ENCODE data around the gene RSBN1L.
A peak's percentile ranks its signal among the peaks of the same experiment; 100 is the strongest.

RSBN1L gene

DNA sequence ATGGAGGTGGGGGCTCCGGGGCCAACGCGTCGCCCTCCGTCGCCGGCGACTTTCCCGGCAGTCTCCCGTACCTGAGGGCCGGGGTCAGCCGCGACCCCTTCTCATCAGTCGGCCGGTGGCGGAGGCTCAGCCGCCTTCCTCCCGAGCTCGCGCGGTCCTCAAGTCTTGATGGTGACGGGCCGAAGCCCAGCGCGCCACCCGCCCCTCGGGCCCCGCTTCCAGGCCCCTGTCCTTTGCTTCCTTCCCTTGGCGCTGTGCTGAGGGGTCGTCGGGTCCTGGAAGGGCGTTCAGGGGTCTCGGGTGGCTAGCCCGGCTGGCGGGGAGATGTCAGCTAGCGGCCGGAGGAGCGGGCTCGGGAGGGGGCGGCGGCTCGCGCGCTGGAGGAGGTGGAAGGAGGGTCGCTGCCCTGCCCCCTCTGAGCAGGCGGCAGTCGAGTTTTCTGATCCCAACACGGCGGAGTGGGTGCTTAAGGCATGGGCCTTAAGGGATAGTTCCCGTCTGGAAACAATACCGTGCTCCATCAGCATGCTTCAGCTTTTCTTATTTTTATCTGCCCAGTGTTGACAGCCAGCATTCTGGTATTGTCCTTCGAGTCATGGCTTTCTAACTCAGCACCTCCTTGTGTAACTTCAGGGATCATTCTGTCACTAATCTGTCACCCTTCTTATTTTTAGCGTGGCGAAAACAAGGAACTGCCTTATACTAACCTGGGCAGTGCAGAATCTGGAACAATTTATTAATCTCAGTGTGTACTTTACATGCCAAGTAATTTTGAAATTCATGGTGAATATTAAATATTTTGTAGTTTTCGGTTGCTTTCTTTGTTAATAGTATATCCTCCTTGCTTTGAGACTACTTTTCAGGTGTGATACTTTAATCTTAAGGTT lies 103.1 kb downstream of the RSBN1L start:
- peak overlapping the region; percentile 77 for H3K4me3 ChIP-seq (ENCODE audit: low read depth, low read length)

DNA sequence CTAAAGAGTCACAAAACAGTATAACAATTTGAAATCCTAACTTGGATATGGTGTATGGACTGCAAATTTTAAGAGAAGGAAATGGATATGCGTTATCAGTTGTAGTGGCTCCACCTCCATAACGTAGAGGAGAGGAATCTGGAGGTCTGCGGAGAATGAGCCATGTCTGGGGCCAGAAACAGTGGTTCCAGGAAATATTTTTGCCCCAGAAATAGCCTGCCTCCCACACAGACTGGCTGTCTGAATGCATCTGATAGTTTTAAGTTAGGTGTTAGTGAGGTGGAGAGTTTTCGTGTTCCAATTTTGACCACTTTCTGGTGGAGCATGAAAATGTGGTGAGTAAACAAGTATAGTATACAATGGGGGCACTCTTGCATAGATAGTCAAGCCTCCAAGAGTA lies 103.9 kb downstream of the RSBN1L start:
- no peak overlapping the region for H3K4me3 ChIP-seq (ENCODE audit: low read depth, low read length)

DNA sequence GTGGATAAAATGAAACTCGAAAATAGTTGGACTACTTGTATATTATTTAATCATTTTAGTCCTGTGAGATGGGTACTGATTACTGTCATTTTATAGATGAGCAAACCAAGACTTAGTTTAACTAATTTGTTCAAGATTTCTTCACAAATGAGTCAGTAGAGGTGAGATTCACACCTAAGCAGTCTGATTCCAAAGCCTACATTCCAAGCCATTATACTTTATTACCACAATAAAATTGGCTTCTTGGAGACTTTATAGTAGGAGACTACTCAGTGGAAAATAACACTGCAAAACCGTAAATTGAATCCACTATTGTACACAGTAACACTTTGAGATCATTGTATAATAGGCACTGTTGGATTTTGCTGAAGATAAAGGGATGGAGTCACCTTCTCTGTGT lies 104.5 kb downstream of the RSBN1L start:
- H3K4me3 ChIP-seq (ENCODE audit: low read depth, low read length) = no peak overlapping the region

DNA sequence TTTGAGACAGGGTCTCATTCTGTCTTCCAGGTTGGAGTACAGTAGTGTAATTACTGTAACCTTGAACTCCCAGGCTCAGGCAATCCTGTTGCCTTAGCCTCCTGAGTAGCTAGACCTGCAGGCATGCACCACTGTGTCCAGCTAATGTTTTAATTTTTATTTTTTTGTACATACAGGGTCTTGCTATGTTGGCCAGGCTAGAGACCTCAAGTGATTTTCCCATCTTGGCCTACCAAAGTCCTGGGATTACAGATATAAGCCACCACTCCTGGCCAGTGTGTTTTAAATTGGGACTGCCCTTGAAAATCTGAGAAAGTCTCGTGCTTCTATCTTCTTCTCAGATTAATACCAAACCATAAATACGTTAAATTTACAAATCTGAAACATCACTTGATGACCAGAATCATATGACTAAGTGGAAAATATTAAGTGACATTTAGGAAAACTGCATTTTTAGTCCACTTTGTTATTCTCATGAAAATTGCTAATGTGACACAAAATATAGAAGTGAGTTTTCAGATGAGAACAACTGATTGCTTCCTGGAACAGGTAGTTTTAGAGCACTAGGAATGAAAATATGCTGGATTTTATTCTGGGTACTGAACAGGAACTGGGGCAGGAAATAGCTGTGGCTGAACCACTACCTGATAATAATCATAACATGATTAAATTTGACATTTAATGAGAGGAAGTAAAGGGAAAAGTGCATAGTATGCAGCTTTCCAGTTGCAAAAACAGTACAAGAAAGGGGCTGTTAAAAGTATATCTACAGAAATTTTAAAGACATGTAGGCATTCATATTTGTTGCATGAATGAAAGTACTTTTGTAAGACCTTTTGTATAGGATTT lies 106.5 kb downstream of the RSBN1L start:
- no peak overlapping the region for H3K4me3 ChIP-seq (ENCODE audit: low read depth, low read length)

DNA sequence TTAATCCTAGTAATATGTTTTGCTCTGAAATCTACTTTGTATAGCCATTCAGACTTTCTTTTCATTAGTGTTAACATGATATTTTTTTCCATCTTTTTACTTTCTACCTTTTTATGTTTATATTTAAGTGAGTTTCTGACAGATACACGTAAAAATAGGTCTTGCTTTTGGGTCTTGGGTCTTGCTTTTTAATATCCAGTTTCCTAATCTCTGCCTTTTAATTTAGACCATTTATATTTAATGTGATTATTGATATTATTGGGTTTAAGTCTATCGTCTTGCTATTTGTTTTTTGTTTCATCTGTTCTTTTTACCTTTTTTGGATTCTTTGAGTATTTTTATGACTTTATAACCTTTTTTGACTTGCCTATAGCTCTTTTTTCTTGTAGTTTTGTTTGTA lies 110.2 kb downstream of the RSBN1L start:
- H3K4me3 ChIP-seq (ENCODE audit: low read depth, low read length) = no peak overlapping the region

DNA sequence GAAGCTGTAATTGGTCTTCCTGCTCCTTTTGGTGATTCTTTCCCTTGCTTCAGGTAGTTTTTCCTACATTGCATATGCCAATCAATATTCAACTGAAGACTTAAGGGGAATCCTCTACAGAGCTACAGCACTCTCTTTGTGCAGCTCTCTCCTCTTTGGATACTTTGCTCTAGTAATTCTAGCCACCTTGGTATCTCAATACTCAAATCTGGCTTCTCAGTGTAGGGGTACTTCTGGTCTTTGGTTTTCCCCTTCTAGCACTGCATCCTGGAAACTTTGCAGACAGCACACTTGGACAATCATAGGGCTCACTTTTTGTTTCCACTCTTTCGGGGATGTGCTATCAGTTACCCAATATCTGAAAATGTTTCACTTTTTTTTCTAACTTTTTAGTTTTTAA lies 112.3 kb downstream of the RSBN1L start:
- no peak overlapping the region for H3K4me3 ChIP-seq (ENCODE audit: low read depth, low read length)

DNA sequence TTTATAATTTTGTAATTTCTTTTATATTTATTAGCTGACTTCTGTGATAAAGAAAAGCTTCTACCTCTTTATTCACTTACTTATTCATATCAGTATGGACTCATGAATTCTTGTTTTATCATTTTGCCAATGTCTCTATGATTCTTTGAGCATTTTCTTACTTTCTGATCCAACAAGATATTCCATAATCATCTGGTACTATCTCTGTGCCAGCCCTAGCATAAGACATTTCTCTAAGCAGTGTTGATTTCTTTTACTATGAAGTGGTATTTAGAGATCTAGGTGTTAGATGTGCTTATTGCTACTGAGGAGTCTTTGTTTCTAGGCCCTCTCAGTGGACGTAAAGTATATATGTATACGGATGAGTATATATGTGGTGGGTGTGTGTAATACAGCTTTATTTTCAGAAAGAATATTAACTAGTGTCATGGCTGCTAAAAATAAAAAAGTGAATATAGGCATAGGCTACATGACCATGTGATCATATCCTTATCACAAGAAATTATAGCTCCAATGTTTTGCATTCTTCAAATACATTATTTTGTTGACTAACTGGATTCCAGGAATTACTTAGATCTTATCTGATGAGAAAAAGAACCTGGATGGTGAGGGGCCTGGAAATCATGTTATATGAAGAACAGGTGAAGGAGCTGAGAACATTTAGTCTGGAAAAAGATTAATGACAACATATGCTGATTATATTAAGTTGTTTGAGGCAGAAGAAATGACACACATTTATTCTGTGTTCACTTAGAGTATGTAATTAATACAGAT lies 115.4 kb downstream of the RSBN1L start:
- no peak overlapping the region for H3K4me3 ChIP-seq (ENCODE audit: low read depth, low read length)

DNA sequence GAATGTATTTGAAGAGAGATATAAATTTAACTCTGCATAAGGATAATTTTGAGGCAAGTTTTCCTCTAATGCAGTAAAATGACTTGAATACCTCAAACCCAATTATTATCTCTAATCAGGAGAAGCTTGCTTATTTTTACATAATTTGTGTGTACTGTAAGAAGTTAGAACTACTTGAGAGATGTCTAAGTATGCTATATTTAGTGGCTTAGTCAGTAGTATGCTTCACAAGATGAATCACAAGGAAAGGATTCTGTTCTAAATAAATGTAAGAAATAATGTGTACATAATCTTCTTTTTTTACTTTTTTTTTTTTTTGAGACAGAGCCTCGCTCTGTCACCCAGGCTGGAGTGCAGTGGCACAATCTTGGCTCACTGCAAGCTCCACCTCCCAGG lies 116.0 kb downstream of the RSBN1L start:
- no peak overlapping the region for H3K4me3 ChIP-seq (ENCODE audit: low read depth, low read length)

DNA sequence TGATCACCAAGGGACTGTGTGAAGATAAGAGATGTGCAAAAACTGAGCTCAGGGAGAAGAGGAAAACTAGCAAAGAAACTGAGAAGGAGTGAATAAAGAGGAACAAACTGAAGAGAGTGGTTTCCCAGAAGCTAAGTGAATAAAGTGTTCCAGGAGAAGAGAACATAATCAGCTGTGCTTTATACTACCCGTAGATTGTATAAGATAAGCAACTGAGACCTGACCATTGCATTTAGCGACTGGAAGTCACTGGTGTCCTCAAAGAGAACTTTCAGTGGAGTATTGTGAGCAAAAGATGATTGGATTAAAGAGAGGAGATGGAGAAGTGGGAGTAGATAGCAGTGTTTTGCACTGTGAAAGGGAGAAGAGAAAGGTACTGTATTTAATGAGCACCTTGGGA lies 116.9 kb downstream of the RSBN1L start:
- no peak overlapping the region for H3K4me3 ChIP-seq (ENCODE audit: low read depth, low read length)

DNA sequence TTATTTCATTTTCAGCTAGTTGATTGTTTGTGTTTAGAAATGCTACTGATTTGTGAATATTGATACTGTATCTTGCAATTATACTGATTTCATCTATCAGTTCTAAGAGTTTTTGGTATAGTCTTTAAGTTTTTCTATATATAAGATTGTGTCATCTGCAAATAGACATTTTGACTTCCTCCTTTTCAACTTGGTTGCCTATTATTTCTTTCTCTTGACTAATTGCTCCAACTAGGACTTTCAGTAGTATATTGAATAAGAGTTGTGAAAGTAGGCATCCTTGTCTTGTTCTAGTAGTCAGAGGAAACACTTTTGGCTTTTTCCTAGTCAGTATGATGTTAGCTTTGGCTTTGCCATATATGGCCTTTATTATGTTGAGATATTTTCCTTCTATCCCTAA lies 122.8 kb downstream of the RSBN1L start:
- H3K4me3 ChIP-seq (ENCODE audit: low read depth, low read length) = no peak overlapping the region

DNA sequence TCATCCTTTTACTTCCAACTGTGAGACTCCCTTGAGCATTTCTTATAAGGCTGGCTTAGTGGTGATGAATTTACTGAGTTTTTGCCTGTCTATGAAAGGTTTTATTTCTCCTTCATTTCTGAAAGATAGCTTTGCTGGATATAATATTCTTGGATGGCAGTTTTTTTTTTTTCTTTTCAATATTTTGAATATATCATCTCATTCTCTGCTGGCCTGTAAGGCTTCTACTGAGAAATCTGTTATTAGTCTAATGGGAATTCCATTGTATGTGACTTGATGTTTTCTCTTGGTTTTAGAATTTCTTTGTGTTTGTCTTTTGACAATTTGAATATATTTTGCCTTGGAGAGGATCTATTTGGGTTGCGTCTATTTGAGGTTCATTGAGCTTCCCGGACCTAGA lies 124.7 kb downstream of the RSBN1L start:
- H3K4me3 ChIP-seq (ENCODE audit: low read depth, low read length) = no peak overlapping the region

DNA sequence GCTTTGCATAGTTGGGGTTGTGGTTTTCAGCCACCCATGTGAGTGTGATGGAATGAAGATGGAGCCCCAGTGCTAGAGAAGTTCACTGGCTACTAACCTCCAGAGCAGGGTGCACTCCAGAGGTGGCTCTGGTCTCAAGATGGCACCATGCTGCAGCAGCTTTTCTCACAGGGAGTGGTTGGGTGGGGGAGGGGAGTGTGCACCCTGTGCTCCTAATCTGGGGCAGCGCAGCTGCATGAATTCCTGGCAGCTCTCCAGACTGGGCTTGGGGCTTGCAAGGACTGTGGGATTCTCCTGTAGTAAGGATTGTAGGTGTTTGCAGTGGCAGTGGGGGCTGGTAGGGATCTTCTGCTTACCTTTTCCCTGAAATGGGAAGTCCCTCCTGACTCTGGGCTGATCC lies 126.0 kb downstream of the RSBN1L start:
- H3K4me3 ChIP-seq (ENCODE audit: low read depth, low read length) = no peak overlapping the region

DNA sequence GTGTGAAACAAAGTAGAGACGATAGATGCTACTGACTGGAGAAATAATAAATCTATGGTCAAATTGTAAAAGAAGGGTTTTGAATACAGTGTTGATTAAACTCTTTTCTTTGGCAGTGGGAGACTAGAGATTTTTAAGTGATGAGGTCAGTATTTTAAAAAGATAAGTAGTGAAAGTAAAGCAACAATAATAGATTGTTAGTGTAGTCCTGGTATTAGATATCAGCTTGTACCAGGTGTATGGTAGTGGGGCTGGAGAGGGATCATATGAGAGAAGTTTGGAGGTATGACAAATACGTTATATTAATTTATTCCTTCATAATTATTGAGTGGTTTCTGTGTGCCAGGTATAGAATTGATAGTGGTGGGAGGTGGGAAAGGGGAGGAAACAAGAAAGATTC lies 127.5 kb downstream of the RSBN1L start:
- H3K4me3 ChIP-seq (ENCODE audit: low read depth, low read length) = no peak overlapping the region

DNA sequence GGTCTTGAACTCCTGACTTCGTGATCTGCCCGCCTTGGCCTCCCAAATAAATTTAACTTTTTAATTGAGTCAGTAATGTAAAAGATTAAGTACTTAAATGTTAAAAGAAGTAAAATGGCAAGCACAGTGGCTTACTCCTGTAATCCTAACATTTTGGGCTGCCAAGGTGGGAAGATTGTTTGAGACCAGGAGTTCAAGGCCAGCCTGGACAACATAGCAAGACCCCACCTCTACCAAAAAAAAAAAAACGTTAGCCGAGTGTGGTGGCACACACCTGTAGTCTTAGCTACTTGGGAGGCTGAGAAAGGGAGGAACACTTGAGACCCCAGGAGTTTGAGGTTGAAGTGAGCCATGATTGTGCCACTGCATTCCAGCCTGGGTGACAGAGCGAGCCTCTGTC lies 128.4 kb downstream of the RSBN1L start:
- H3K4me3 ChIP-seq (ENCODE audit: low read depth, low read length) = no peak overlapping the region

DNA sequence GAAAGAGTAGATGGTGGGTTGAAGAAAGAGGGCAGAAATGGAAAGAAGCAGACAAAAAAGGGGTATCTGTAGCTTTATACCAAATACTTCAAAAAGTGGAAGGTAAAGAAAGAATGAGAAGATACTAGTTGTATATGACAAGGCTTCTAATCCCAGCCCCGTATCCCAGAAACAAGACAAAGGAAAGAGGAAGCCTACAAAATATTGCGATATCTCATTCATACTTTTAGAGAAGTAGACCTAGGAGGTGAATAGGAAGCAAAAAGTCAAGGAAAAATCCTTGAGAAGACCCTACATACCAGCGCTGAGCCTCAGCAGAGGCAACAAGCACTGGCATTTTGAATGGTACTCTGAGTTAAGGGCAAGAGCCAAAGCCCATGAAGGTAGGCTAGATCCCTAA lies 128.9 kb downstream of the RSBN1L start:
- H3K4me3 ChIP-seq (ENCODE audit: low read depth, low read length) = no peak overlapping the region

DNA sequence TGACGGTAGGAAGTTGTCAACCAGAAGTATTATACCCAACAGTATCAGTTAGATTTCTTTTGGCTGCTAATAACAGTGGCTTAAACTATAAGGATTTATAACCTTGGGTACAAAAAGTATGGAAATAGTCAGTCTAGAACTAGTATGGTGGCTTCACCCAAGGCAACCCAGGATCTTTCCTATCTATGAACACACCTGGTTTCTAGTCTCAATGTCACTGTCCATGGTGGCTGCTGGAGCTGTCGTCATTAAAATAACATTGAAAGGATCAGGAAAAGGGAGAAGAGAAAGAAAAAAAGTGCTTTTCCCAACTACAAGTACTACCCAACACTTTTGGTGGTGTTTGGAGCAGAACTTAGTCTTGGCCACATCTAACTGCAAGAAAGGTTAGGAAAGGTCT lies 130.0 kb downstream of the RSBN1L start:
- H3K4me3 ChIP-seq (ENCODE audit: low read depth, low read length) = no peak overlapping the region

DNA sequence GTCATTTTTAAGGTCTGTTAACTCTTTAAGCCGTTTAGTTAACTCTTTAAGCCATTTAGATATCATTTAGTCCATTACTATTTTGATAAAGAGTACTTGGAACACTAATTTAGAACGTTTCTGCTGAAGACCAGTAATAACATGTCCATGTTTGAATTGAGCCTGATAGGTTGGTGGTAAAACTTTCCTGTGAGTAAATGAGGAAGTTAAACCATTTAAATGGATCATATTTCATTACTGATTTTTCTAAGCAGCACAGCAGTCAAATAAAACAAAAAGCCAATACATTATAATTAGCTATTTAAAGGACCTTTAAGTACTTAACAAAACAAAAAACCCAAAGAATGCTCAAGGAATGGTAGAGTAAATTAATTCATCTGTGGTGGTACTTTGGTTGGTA lies 131.7 kb downstream of the RSBN1L start:
- no peak overlapping the region for H3K4me3 ChIP-seq (ENCODE audit: low read depth, low read length)

DNA sequence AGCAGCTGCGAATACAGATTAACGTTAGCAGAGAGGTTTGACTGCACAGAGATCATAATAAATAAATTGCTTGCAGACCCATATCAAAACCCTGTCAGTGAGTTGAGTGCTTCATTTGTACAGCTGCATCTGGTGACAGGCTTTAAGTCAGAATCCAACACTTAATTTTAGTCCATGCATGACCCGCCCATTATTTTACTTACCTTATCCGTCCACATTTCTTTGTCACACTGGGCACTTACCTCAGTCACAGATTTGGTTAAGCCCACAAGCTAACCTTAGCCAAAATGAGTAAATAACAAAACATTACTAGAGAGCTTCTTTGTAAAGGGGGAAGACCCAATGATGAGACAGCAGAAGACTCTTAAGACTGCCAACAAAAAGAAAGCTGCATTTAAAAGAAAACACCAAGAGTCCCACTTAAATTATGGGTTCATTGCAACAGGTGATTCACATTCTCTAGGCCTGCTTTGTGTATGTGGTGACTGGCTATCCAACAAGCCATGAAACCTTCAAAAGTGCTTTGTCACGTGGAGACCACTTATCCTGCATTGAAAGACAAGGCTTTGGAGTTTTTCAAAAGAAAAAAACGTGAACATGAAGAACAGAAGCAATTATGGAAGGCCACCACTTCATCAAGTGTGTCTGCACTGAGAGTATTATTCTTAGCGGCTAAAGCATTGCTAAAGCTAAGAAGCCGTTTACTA lies 134.5 kb downstream of the RSBN1L start:
- no peak overlapping the region for H3K4me3 ChIP-seq (ENCODE audit: low read depth, low read length)

DNA sequence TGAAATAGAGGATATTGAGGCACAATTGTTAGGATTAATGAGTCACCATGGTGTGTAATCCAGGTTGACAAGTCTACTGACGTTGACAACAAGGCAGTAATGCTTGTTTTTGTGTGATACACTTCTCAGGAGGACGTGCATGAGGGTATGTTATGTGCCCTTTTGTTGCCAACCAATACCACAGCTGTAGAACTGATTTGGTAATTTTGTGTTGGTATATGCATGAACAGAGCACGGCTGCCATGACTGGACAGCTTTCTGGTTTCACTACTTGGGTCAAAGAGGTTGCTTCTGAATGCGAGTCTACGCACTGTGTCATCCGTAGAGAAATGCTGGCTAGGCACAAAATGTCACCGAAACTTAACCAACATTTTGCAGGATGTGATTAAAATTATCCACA lies 135.2 kb downstream of the RSBN1L start:
- H3K4me3 ChIP-seq (ENCODE audit: low read depth, low read length) = no peak overlapping the region

DNA sequence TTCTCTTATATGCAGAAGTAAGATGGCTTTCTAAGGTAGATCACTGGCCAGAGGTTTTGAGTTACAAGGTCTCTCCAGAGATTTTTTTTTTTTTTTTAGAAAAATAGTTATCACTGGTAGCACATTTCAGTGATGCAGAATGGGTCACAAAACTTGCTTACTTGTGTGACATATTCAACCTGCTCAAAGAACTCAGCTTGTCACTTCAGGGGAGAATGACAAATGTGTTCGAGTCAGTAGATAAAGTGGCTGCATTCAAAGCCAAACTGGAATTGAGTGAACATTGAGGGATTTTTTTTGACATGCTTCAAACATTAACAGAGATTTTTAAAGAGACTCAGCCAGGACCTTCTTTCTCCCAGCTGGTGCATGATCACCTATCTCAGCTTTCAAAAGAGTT lies 135.7 kb downstream of the RSBN1L start:
- H3K4me3 ChIP-seq (ENCODE audit: low read depth, low read length) = no peak overlapping the region

All from iPS-11a (cell line).